Neural cell (in vitro differentiated cells): ENCODE results near the gene RSL24D1.
"Not testable (repeated sequence)": the region's sequence is repeated elsewhere in the genome, so short reads cannot be mapped to it uniquely, and the experiment has no call there.

Experiments used
- EP300 ChIP-seq: fragments of 450-650 bp; conservative IDR thresholded peaks from 2 replicates; pipeline ENCODE4 v1.6.1; 2014; ENCODE audit warnings: antibody characterized with exemption, mild to moderate bottlenecking, moderate library complexity; ENCODE audit not compliant: poor library complexity, severe bottlenecking
- MXI1 ChIP-seq: fragments of 450-650 bp; conservative IDR thresholded peaks from 2 replicates; pipeline ENCODE4 v1.6.1; 2014; ENCODE audit warnings: antibody characterized with exemption, mild to moderate bottlenecking; ENCODE audit not compliant: poor library complexity, severe bottlenecking
- POLR2AphosphoS5 ChIP-seq: IDR thresholded peaks from 2 replicates; pipeline ENCODE4 v1.6.1; 2012
- RAD21 ChIP-seq: fragments of 450-650 bp; conservative IDR thresholded peaks from 2 replicates; pipeline ENCODE4 v1.6.1; 2014; ENCODE audit warnings: antibody characterized with exemption, mild to moderate bottlenecking, moderate library complexity
- REST ChIP-seq: IDR thresholded peaks from 2 replicates; pipeline ENCODE4 v1.6.1; 2012; ENCODE audit warnings: borderline replicate concordance
- SMC3 ChIP-seq: fragments of 450-650 bp; conservative IDR thresholded peaks from 2 replicates; pipeline ENCODE4 v1.6.1; 2014; ENCODE audit warnings: antibody characterized with exemption, mild to moderate bottlenecking, moderate library complexity; ENCODE audit not compliant: poor library complexity
- TF ChIP-seq, protein P1 (sequence below): fragments of 450-650 bp; IDR thresholded peaks from 2 replicates; pipeline ENCODE4 v1.5.1; 2014; ENCODE audit warnings: antibody characterized with exemption, mild to moderate bottlenecking, moderate library complexity; ENCODE audit not compliant: poor library complexity, severe bottlenecking

DNA sequence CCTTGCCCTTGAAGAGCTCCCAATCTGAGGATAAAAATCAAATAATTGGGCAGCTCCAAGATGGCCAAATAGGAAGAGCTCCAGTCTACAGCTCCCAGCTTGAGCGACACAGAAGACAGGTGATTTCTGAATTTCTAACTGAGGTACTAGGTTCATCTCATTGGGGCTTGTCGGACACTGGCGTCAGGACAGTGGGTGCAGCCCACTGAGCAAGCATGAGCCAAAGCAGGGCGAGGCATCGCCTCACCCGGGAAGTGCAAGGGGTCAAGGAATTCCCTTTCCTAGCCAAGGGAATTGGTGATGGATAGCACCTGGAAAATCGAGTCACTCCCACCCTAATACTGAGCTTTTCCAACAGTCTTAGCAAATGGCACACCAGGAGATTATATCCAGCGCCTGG lies 53.6 kb downstream of the RSL24D1 start:
- TF ChIP-seq, protein P1, sequence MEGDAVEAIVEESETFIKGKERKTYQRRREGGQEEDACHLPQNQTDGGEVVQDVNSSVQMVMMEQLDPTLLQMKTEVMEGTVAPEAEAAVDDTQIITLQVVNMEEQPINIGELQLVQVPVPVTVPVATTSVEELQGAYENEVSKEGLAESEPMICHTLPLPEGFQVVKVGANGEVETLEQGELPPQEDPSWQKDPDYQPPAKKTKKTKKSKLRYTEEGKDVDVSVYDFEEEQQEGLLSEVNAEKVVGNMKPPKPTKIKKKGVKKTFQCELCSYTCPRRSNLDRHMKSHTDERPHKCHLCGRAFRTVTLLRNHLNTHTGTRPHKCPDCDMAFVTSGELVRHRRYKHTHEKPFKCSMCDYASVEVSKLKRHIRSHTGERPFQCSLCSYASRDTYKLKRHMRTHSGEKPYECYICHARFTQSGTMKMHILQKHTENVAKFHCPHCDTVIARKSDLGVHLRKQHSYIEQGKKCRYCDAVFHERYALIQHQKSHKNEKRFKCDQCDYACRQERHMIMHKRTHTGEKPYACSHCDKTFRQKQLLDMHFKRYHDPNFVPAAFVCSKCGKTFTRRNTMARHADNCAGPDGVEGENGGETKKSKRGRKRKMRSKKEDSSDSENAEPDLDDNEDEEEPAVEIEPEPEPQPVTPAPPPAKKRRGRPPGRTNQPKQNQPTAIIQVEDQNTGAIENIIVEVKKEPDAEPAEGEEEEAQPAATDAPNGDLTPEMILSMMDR, result not testable (repeated sequence)
- not testable (repeated sequence) for TF ChIP-seq REST, MXI1, EP300, POLR2AphosphoS5, SMC3, RAD21
